ENCODE measurements around the gene MISP3. TPM values are rescaled to one million over a fixed set of nuclear protein-coding genes. Genes with fewer than 3 reads are reported as not detected.

The MISP3 gene
- total RNA-seq, 1 donor from 2014 or later, result 2.1 TPM

- Mint-ChIP-seq H3K27ac (ENCODE audit: unreplicated experiment) (no peak overlapping the region), H3K9me3 (ENCODE audit: unreplicated experiment) (no peaks in the 10 kb centered on the region), H3K4me3 (ENCODE audit: unreplicated experiment) (peak overlapping the region; percentile 26), H3K36me3 (ENCODE audit: unreplicated experiment) (no peaks in the 10 kb centered on the region), H3K27me3 (ENCODE audit: unreplicated experiment) (peaks cover 15% of the 10 kb centered on the region), H3K4me1 (ENCODE audit: unreplicated experiment) (peaks cover 12% of the 10 kb centered on the region)
- DNase-seq (ENCODE audit: extremely low spot score, unreplicated experiment), result no peak
- peak; percentile 63 for TF ChIP-seq CTCF (IDR thresholded peaks at IDR 0.05)
Measured at GRCh38 chr19:14059093-14059480, 13.5 kb upstream of the MISP3 start.

GRCh38 chr19:14059652-14060155 is 12.9 kb upstream of the MISP3 start:
- Mint-ChIP-seq H3K36me3 (ENCODE audit: unreplicated experiment) (no peaks in the 10 kb centered on the region), H3K4me3 (ENCODE audit: unreplicated experiment) (no peak overlapping the region), H3K27ac (ENCODE audit: unreplicated experiment) (no peak overlapping the region), H3K4me1 (ENCODE audit: unreplicated experiment) (peaks cover 12% of the 10 kb centered on the region), H3K9me3 (ENCODE audit: unreplicated experiment) (no peaks in the 10 kb centered on the region), H3K27me3 (ENCODE audit: unreplicated experiment) (peaks cover 15% of the 10 kb centered on the region)
- no peak for TF ChIP-seq CTCF (IDR thresholded peaks at IDR 0.05)
- DNase-seq (ENCODE audit: extremely low spot score, unreplicated experiment), result no peak

GRCh38 chr19:14061081-14061749 is 11.4 kb upstream of the MISP3 start:
- no peak overlapping the region for H3K4me3 Mint-ChIP-seq (ENCODE audit: unreplicated experiment)
- no peaks in the 10 kb centered on the region for H3K36me3 Mint-ChIP-seq (ENCODE audit: unreplicated experiment)
- no peak overlapping the region for H3K27ac Mint-ChIP-seq (ENCODE audit: unreplicated experiment)
- H3K9me3 Mint-ChIP-seq (ENCODE audit: unreplicated experiment), result no peaks in the 10 kb centered on the region
- peaks cover 17% of the 10 kb centered on the region for H3K27me3 Mint-ChIP-seq (ENCODE audit: unreplicated experiment)
- no peak for DNase-seq (ENCODE audit: extremely low spot score, unreplicated experiment)
- no peak for TF ChIP-seq CTCF (IDR thresholded peaks at IDR 0.05)
- H3K4me1 Mint-ChIP-seq (ENCODE audit: unreplicated experiment), result peaks cover 12% of the 10 kb centered on the region

GRCh38 chr19:14061751-14062557 is 10.6 kb upstream of the MISP3 start, which contains the start of gene PALM3:
TSS of gene PALM3 (minus strand) at chr19:14062076. CDS start at chr19:14061980, 96 bp downstream.
- no peak within 1 kb of the TSS for H3K27ac Mint-ChIP-seq (ENCODE audit: unreplicated experiment)
- TF ChIP-seq CTCF (IDR thresholded peaks at IDR 0.05), result no peak
- DNase-seq (ENCODE audit: extremely low spot score, unreplicated experiment), result no peak
- H3K4me1 Mint-ChIP-seq (ENCODE audit: unreplicated experiment), result peaks cover 11% of the 10 kb centered on the region
- H3K27me3 Mint-ChIP-seq (ENCODE audit: unreplicated experiment), result peaks cover 22% of the 10 kb centered on the region
- H3K9me3 Mint-ChIP-seq (ENCODE audit: unreplicated experiment), result no peaks in the 10 kb centered on the region
- no peak within 1 kb of the TSS for H3K4me3 Mint-ChIP-seq (ENCODE audit: unreplicated experiment)
- no peaks in the 10 kb centered on the region for H3K36me3 Mint-ChIP-seq (ENCODE audit: unreplicated experiment)

GRCh38 chr19:14062558-14062855 is 10.1 kb upstream of the MISP3 start:
- TF ChIP-seq CTCF (IDR thresholded peaks at IDR 0.05), result no peak
- no peak for DNase-seq (ENCODE audit: extremely low spot score, unreplicated experiment)
- H3K27ac Mint-ChIP-seq (ENCODE audit: unreplicated experiment), result no peak overlapping the region
- H3K4me3 Mint-ChIP-seq (ENCODE audit: unreplicated experiment), result no peak overlapping the region
- no peaks in the 10 kb centered on the region for H3K9me3 Mint-ChIP-seq (ENCODE audit: unreplicated experiment)
- H3K4me1 Mint-ChIP-seq (ENCODE audit: unreplicated experiment), result peaks cover 9% of the 10 kb centered on the region
- H3K36me3 Mint-ChIP-seq (ENCODE audit: unreplicated experiment), result no peaks in the 10 kb centered on the region
- H3K27me3 Mint-ChIP-seq (ENCODE audit: unreplicated experiment), result peaks cover 22% of the 10 kb centered on the region

Data from osteocyte (in vitro differentiated cells).